ENCODE data around the gene CAMTA2. TPM values are rescaled to one million over a fixed set of nuclear protein-coding genes. Genes with fewer than 3 reads are reported as not detected.

CAMTA2 gene
- total RNA-seq, 1 donor from 2014 or later, result 43.1 TPM

- Histone ChIP-seq H3K4me2 (ENCODE audit: low read length) (no peak overlapping the region), H4K20me1 (ENCODE audit: insufficient read depth, low read length) (peaks cover 44% of the 10 kb centered on the region), H3K4me1 (ENCODE audit: insufficient read depth, low read length) (peaks cover 19% of the 10 kb centered on the region), H3K27ac (ENCODE audit: low read depth, low read length) (no peak overlapping the region), H3K4me3 (ENCODE audit: insufficient read depth, low read depth, low read length) (no peak overlapping the region), H3K79me2 (ENCODE audit: insufficient read depth, low read length) (peaks cover 36% of the 10 kb centered on the region), H3K27me3 (ENCODE audit: insufficient read depth, low read length) (no peaks in the 10 kb centered on the region), H3K9ac (ENCODE audit: low read length) (no peak overlapping the region), H3K36me3 (ENCODE audit: insufficient read depth, low read length) (peaks cover 12% of the 10 kb centered on the region), H3K9me3 (ENCODE audit: insufficient read depth, low read depth, low read length) (no peaks in the 10 kb centered on the region), H2AFZ (ENCODE audit: low read depth, low read length) (no peak overlapping the region)
- H3K36me3 Mint-ChIP-seq (ENCODE audit: low read depth, unreplicated experiment), result peaks cover 37% of the 10 kb centered on the region
- H3K4me3 Mint-ChIP-seq (ENCODE audit: unreplicated experiment), result no peak overlapping the region
- H3K4me1 Mint-ChIP-seq (ENCODE audit: low read depth, unreplicated experiment), result peaks cover 24% of the 10 kb centered on the region
- TF ChIP-seq EZH2 (IDR thresholded peaks at IDR 0.05; ENCODE audit: insufficient read depth, low read length), result no peak
- TF ChIP-seq CTCF (IDR thresholded peaks at IDR 0.05; ENCODE audit: insufficient read depth, low read depth, low read length), result no peak
- no peaks in the 10 kb centered on the region for H3K9me3 Mint-ChIP-seq (ENCODE audit: unreplicated experiment)
- DNase-seq (ENCODE audit: low read depth), result no peak
- peak overlapping the region; percentile 58 for H3K27ac Mint-ChIP-seq (ENCODE audit: unreplicated experiment)
- H3K27me3 Mint-ChIP-seq (ENCODE audit: low read depth, unreplicated experiment), result no peaks in the 10 kb centered on the region
- no peak for FAIRE-seq
These were observed 14.0 kb downstream of the CAMTA2 start for GRCh38 chr17:4973256-4974114.

GRCh38 chr17:4972752-4973151 is 14.7 kb downstream of the CAMTA2 start:
- Mint-ChIP-seq H3K9me3 (ENCODE audit: unreplicated experiment) (no peaks in the 10 kb centered on the region), H3K4me1 (ENCODE audit: low read depth, unreplicated experiment) (peaks cover 24% of the 10 kb centered on the region), H3K36me3 (ENCODE audit: low read depth, unreplicated experiment) (peaks cover 32% of the 10 kb centered on the region), H3K27me3 (ENCODE audit: low read depth, unreplicated experiment) (no peaks in the 10 kb centered on the region), H3K4me3 (ENCODE audit: unreplicated experiment) (no peak overlapping the region), H3K27ac (ENCODE audit: unreplicated experiment) (no peak overlapping the region)
- H3K4me1 ChIP-seq (ENCODE audit: insufficient read depth, low read length), result peaks cover 23% of the 10 kb centered on the region
- H3K36me3 ChIP-seq (ENCODE audit: insufficient read depth, low read length), result peaks cover 10% of the 10 kb centered on the region
- no peak overlapping the region for H3K9ac ChIP-seq (ENCODE audit: low read length)
- H3K27ac ChIP-seq (ENCODE audit: low read depth, low read length), result no peak overlapping the region
- no peaks in the 10 kb centered on the region for H3K27me3 ChIP-seq (ENCODE audit: insufficient read depth, low read length)
- no peak overlapping the region for H2AFZ ChIP-seq (ENCODE audit: low read depth, low read length)
- no peak for FAIRE-seq
- peaks cover 41% of the 10 kb centered on the region for H3K79me2 ChIP-seq (ENCODE audit: insufficient read depth, low read length)
- no peak overlapping the region for H3K4me3 ChIP-seq (ENCODE audit: insufficient read depth, low read depth, low read length)
- no peak for DNase-seq (ENCODE audit: low read depth)
- TF ChIP-seq CTCF (IDR thresholded peaks at IDR 0.05; ENCODE audit: insufficient read depth, low read depth, low read length) (no peak), EZH2 (IDR thresholded peaks at IDR 0.05; ENCODE audit: insufficient read depth, low read length) (no peak)
- no peak overlapping the region for H3K4me2 ChIP-seq (ENCODE audit: low read length)
- H3K9me3 ChIP-seq (ENCODE audit: insufficient read depth, low read depth, low read length), result no peaks in the 10 kb centered on the region
- H4K20me1 ChIP-seq (ENCODE audit: insufficient read depth, low read length), result peaks cover 41% of the 10 kb centered on the region

- peaks cover 41% of the 10 kb centered on the region for H4K20me1 ChIP-seq (ENCODE audit: insufficient read depth, low read length)
- H3K79me2 ChIP-seq (ENCODE audit: insufficient read depth, low read length), result peaks cover 41% of the 10 kb centered on the region
- Mint-ChIP-seq H3K27ac (ENCODE audit: unreplicated experiment) (no peak overlapping the region), H3K4me1 (ENCODE audit: low read depth, unreplicated experiment) (peaks cover 24% of the 10 kb centered on the region), H3K9me3 (ENCODE audit: unreplicated experiment) (no peaks in the 10 kb centered on the region), H3K36me3 (ENCODE audit: low read depth, unreplicated experiment) (peaks cover 29% of the 10 kb centered on the region), H3K27me3 (ENCODE audit: low read depth, unreplicated experiment) (no peaks in the 10 kb centered on the region), H3K4me3 (ENCODE audit: unreplicated experiment) (no peak overlapping the region)
- H2AFZ ChIP-seq (ENCODE audit: low read depth, low read length), result no peak overlapping the region
- H3K4me3 ChIP-seq (ENCODE audit: insufficient read depth, low read depth, low read length), result no peak overlapping the region
- H3K27me3 ChIP-seq (ENCODE audit: insufficient read depth, low read length), result no peaks in the 10 kb centered on the region
- peaks cover 10% of the 10 kb centered on the region for H3K36me3 ChIP-seq (ENCODE audit: insufficient read depth, low read length)
- FAIRE-seq, result no peak
- H3K4me1 ChIP-seq (ENCODE audit: insufficient read depth, low read length), result peaks cover 23% of the 10 kb centered on the region
- DNase-seq (ENCODE audit: low read depth), result no peak
- no peaks in the 10 kb centered on the region for H3K9me3 ChIP-seq (ENCODE audit: insufficient read depth, low read depth, low read length)
- TF ChIP-seq EZH2 (IDR thresholded peaks at IDR 0.05; ENCODE audit: insufficient read depth, low read length) (no peak), CTCF (IDR thresholded peaks at IDR 0.05; ENCODE audit: insufficient read depth, low read depth, low read length) (no peak)
- no peak overlapping the region for H3K9ac ChIP-seq (ENCODE audit: low read length)
- H3K4me2 ChIP-seq (ENCODE audit: low read length), result no peak overlapping the region
- H3K27ac ChIP-seq (ENCODE audit: low read depth, low read length), result no peak overlapping the region
These were observed 15.2 kb downstream of the CAMTA2 start for GRCh38 chr17:4972322-4972721.
